Astrocyte (in vitro differentiated cells and primary cell): ENCODE data around the gene PKHD1. TPM values are rescaled to one million over a fixed set of nuclear protein-coding genes. Genes with fewer than 3 reads are reported as not detected.

ENCODE experiments used
- DNase-seq: peaks from one replicate; pipeline ENCODE4 v3.0.0-alpha.2; 2010; ENCODE audit warnings: low read depth
- FAIRE-seq: peaks from 2 replicates; lab custom pipeline; 2011; peaks lifted over from hg19 to GRCh38; lab: Jason Lieb, UNC
- H2AFZ ChIP-seq: 2 replicates; pipeline ENCODE4 v1.6.0; 2012; ENCODE audit warnings: low read depth, low read length, inconsistent platforms
- H3K27ac ChIP-seq: 2 replicates; pipeline ENCODE4 v1.5.1; 2011; ENCODE audit warnings: low read depth, low read length, inconsistent platforms
- H3K27me3 ChIP-seq: 2 replicates; pipeline ENCODE4 v1.6.0; 2011; ENCODE audit warnings: low read length, inconsistent platforms; ENCODE audit not compliant: insufficient read depth
- H3K36me3 ChIP-seq: 2 replicates; pipeline ENCODE4 v1.5.1; 2011; ENCODE audit warnings: low read length, inconsistent platforms; ENCODE audit not compliant: insufficient read depth
- H3K4me1 ChIP-seq: 2 replicates; pipeline ENCODE4 v1.5.1; 2011; ENCODE audit warnings: low read length, inconsistent platforms; ENCODE audit not compliant: insufficient read depth
- H3K4me2 ChIP-seq: 2 replicates; pipeline ENCODE4 v1.6.0; 2012; ENCODE audit warnings: low read length, inconsistent platforms
- H3K4me3 ChIP-seq: 2 replicates; pipeline ENCODE4 v1.5.1; 2011; ENCODE audit warnings: low read depth, mild to moderate bottlenecking, low read length, inconsistent platforms; ENCODE audit not compliant: insufficient read depth
- H3K79me2 ChIP-seq: 2 replicates; pipeline ENCODE4 v1.6.0; 2012; ENCODE audit warnings: mild to moderate bottlenecking, low read length, inconsistent platforms; ENCODE audit not compliant: insufficient read depth
- H3K9ac ChIP-seq: 2 replicates; pipeline ENCODE4 v1.6.0; 2012; ENCODE audit warnings: mild to moderate bottlenecking, low read length, inconsistent platforms
- H3K9me3 ChIP-seq: 2 replicates; pipeline ENCODE4 v1.5.1; 2012; ENCODE audit warnings: low read depth, mild to moderate bottlenecking, low read length, inconsistent platforms; ENCODE audit not compliant: insufficient read depth
- H4K20me1 ChIP-seq: 2 replicates; pipeline ENCODE4 v1.6.0; 2012; ENCODE audit warnings: low read length, inconsistent platforms; ENCODE audit not compliant: insufficient read depth
- H3K27ac Mint-ChIP-seq: one replicate; pipeline ENCODE4 v1.8.0; 2021; ENCODE audit warnings: mild to moderate bottlenecking, mixed read lengths; ENCODE audit not compliant: unreplicated experiment
- H3K27me3 Mint-ChIP-seq: one replicate; pipeline ENCODE4 v1.8.0; 2021; ENCODE audit warnings: low read depth, mixed read lengths; ENCODE audit not compliant: unreplicated experiment
- H3K36me3 Mint-ChIP-seq: one replicate; pipeline ENCODE4 v1.8.0; 2021; ENCODE audit warnings: low read depth, mixed read lengths; ENCODE audit not compliant: unreplicated experiment
- H3K4me1 Mint-ChIP-seq: one replicate; pipeline ENCODE4 v1.8.0; 2021; ENCODE audit warnings: low read depth, mixed read lengths; ENCODE audit not compliant: unreplicated experiment
- H3K4me3 Mint-ChIP-seq: one replicate; pipeline ENCODE4 v1.8.0; 2021; ENCODE audit warnings: mild to moderate bottlenecking, moderate library complexity, mixed read lengths; ENCODE audit not compliant: unreplicated experiment
- H3K9me3 Mint-ChIP-seq: one replicate; pipeline ENCODE4 v1.8.0; 2021; ENCODE audit warnings: mild to moderate bottlenecking, mixed read lengths; ENCODE audit not compliant: unreplicated experiment
- CTCF ChIP-seq: IDR thresholded peaks from 2 replicates; pipeline ENCODE4 v1.5.1; 2011; ENCODE audit warnings: low read depth, mild to moderate bottlenecking, inconsistent platforms, low read length, moderate library complexity; ENCODE audit not compliant: insufficient read depth
- EZH2 ChIP-seq: IDR thresholded peaks from 2 replicates; pipeline ENCODE4 v1.6.1; 2012; ENCODE audit warnings: mild to moderate bottlenecking, low read length, inconsistent platforms; ENCODE audit not compliant: insufficient read depth
- total RNA-seq: library from RNA; stranded (reverse); gene quantifications from 2 replicates; pipeline ENCODE4 v1.2.1, GENCODE V29; 2021

PKHD1 gene
- total RNA-seq, 1 donor from 2014 or later: 0.16 TPM

DNA sequence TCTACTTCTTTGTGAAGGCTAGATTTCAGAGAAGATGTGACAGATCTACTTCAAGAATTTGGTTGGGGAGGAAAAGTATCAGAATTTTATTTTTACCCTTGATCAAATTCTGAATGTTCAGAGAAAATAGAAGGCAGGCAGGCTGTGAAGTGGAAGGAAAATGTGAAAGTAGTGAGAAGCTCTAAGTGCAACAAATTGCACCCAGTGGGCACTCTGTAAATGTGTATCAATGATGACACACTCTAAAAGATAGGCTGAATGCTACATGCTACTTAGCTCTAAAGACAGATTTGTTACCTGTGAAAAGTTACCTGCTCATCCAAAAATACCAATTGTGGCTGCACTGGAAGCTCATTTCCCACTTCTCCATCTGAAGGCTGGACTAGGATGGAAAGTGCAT is 438.6 kb downstream of the PKHD1 start:
- DNase-seq (no peak), FAIRE-seq (no peak)
- Histone ChIP-seq H3K4me3 (no peak overlapping the region), H4K20me1 (no peaks in the 10 kb centered on the region), H3K27ac (no peak overlapping the region), H3K79me2 (no peaks in the 10 kb centered on the region), H3K4me2 (no peak overlapping the region), H3K36me3 (no peaks in the 10 kb centered on the region), H2AFZ (no peak overlapping the region), H3K9ac (no peak overlapping the region), H3K9me3 (no peaks in the 10 kb centered on the region), H3K4me1 (no peaks in the 10 kb centered on the region), H3K27me3 (no peaks in the 10 kb centered on the region)
- no peaks in the 10 kb centered on the region for H3K36me3 Mint-ChIP-seq
- no peak overlapping the region for H3K27ac Mint-ChIP-seq
- H3K4me1 Mint-ChIP-seq: peaks cover 6% of the 10 kb centered on the region
- TF ChIP-seq EZH2 (no peak), CTCF (no peak)
- no peaks in the 10 kb centered on the region for H3K9me3 Mint-ChIP-seq
- no peaks in the 10 kb centered on the region for H3K27me3 Mint-ChIP-seq
- no peak overlapping the region for H3K4me3 Mint-ChIP-seq

DNA sequence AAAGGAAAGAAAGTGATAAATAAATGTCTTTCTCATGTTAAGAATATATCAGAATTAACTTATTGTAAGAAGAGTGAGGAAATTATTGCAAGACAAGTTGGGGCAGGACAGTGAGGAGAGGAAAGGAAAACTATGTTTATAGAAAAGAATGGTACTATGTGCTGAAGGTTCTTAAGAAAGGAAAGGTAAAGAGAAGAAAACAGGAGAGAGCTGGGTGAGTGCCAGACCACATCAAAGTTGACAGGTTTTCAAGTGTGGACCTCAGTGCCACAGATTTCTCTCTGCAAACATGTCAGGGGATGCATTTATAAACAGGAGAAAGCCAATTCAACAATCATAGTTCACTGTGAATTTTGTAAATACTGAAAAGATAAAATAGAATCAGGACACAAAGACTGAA is 439.2 kb downstream of the PKHD1 start:
- Histone ChIP-seq H3K4me3 (no peak overlapping the region), H3K9me3 (no peaks in the 10 kb centered on the region), H4K20me1 (no peaks in the 10 kb centered on the region), H3K4me2 (no peak overlapping the region), H3K9ac (no peak overlapping the region), H2AFZ (no peak overlapping the region), H3K27ac (no peak overlapping the region), H3K79me2 (no peaks in the 10 kb centered on the region), H3K4me1 (no peaks in the 10 kb centered on the region), H3K36me3 (no peaks in the 10 kb centered on the region), H3K27me3 (no peaks in the 10 kb centered on the region)
- H3K4me3 Mint-ChIP-seq: no peak overlapping the region
- no peak overlapping the region for H3K27ac Mint-ChIP-seq
- FAIRE-seq (no peak), DNase-seq (no peak)
- no peaks in the 10 kb centered on the region for H3K27me3 Mint-ChIP-seq
- no peaks in the 10 kb centered on the region for H3K36me3 Mint-ChIP-seq
- peaks cover 6% of the 10 kb centered on the region for H3K4me1 Mint-ChIP-seq
- TF ChIP-seq EZH2 (no peak), CTCF (no peak)
- H3K9me3 Mint-ChIP-seq: no peaks in the 10 kb centered on the region

GRCh38 chr6:51644426-51644825 is 443.0 kb downstream of the PKHD1 start:
- no peaks in the 10 kb centered on the region for H3K36me3 Mint-ChIP-seq
- H3K4me3 Mint-ChIP-seq: no peak overlapping the region
- FAIRE-seq: no peak
- Histone ChIP-seq H4K20me1 (no peaks in the 10 kb centered on the region), H3K9ac (no peak overlapping the region), H3K36me3 (no peaks in the 10 kb centered on the region), H3K27ac (no peak overlapping the region), H3K4me2 (no peak overlapping the region), H3K4me1 (no peaks in the 10 kb centered on the region), H3K79me2 (no peaks in the 10 kb centered on the region), H2AFZ (no peak overlapping the region), H3K4me3 (no peak overlapping the region), H3K27me3 (no peaks in the 10 kb centered on the region), H3K9me3 (no peaks in the 10 kb centered on the region)
- H3K27me3 Mint-ChIP-seq: no peaks in the 10 kb centered on the region
- no peak overlapping the region for H3K27ac Mint-ChIP-seq
- DNase-seq: no peak
- no peak for TF ChIP-seq CTCF
- TF ChIP-seq EZH2: no peak
- peaks cover 6% of the 10 kb centered on the region for H3K4me1 Mint-ChIP-seq
- H3K9me3 Mint-ChIP-seq: peaks cover 2% of the 10 kb centered on the region
